ENCODE measurements around the gene ATP6V0D1.

The ATP6V0D1 gene

GRCh38 chr16:67456391-67457081 lies 24.4 kb downstream of the ATP6V0D1 start:
- Mint-ChIP-seq H3K9me3 (no peaks in the 10 kb centered on the region), H3K4me1 (peaks cover 70% of the 10 kb centered on the region), H3K4me3 (no peak overlapping the region), H3K27me3 (ENCODE audit: low read depth, poor library complexity) (peaks cover 3% of the 10 kb centered on the region), H3K27ac (peak overlapping the region; percentile 84), H3K36me3 (ENCODE audit: low read depth) (no peaks in the 10 kb centered on the region)
- TF ChIP-seq, protein P1, sequence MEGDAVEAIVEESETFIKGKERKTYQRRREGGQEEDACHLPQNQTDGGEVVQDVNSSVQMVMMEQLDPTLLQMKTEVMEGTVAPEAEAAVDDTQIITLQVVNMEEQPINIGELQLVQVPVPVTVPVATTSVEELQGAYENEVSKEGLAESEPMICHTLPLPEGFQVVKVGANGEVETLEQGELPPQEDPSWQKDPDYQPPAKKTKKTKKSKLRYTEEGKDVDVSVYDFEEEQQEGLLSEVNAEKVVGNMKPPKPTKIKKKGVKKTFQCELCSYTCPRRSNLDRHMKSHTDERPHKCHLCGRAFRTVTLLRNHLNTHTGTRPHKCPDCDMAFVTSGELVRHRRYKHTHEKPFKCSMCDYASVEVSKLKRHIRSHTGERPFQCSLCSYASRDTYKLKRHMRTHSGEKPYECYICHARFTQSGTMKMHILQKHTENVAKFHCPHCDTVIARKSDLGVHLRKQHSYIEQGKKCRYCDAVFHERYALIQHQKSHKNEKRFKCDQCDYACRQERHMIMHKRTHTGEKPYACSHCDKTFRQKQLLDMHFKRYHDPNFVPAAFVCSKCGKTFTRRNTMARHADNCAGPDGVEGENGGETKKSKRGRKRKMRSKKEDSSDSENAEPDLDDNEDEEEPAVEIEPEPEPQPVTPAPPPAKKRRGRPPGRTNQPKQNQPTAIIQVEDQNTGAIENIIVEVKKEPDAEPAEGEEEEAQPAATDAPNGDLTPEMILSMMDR (IDR thresholded peaks at IDR 0.05) = peak; percentile 20
- DNase-seq = no peak

- Mint-ChIP-seq H3K27ac (no peak overlapping the region), H3K36me3 (ENCODE audit: low read depth) (peaks cover 7% of the 10 kb centered on the region), H3K4me1 (peaks cover 80% of the 10 kb centered on the region), H3K27me3 (ENCODE audit: low read depth, poor library complexity) (peaks cover 3% of the 10 kb centered on the region), H3K9me3 (no peaks in the 10 kb centered on the region), H3K4me3 (no peak overlapping the region)
- TF ChIP-seq, protein P1 (IDR thresholded peaks at IDR 0.05) = no peak
- DNase-seq = no peak
These were observed 26.1 kb downstream of the ATP6V0D1 start for GRCh38 chr16:67454852-67455251.

GRCh38 chr16:67454104-67454503 lies 26.9 kb downstream of the ATP6V0D1 start:
- H3K4me3 Mint-ChIP-seq = peak overlapping the region; percentile 20
- no peaks in the 10 kb centered on the region for H3K9me3 Mint-ChIP-seq
- peaks cover 8% of the 10 kb centered on the region for H3K27me3 Mint-ChIP-seq (ENCODE audit: low read depth, poor library complexity)
- peaks cover 82% of the 10 kb centered on the region for H3K4me1 Mint-ChIP-seq
- DNase-seq = no peak
- TF ChIP-seq, protein P1 (IDR thresholded peaks at IDR 0.05) = no peak
- peaks cover 14% of the 10 kb centered on the region for H3K36me3 Mint-ChIP-seq (ENCODE audit: low read depth)
- H3K27ac Mint-ChIP-seq = peak overlapping the region; percentile 92

GRCh38 chr16:67451704-67452435 lies 29.1 kb downstream of the ATP6V0D1 start:
- Mint-ChIP-seq H3K4me1 (peaks cover 62% of the 10 kb centered on the region), H3K9me3 (no peaks in the 10 kb centered on the region), H3K27ac (no peak overlapping the region), H3K36me3 (ENCODE audit: low read depth) (peaks cover 15% of the 10 kb centered on the region), H3K4me3 (no peak overlapping the region), H3K27me3 (ENCODE audit: low read depth, poor library complexity) (peaks cover 7% of the 10 kb centered on the region)
- TF ChIP-seq, protein P1 (IDR thresholded peaks at IDR 0.05) = no peak
- no peak for DNase-seq

GRCh38 chr16:67451061-67451703 lies 29.8 kb downstream of the ATP6V0D1 start:
- no peak for DNase-seq
- Mint-ChIP-seq H3K4me3 (no peak overlapping the region), H3K36me3 (ENCODE audit: low read depth) (peaks cover 21% of the 10 kb centered on the region), H3K27ac (peak overlapping the region; percentile 6), H3K27me3 (ENCODE audit: low read depth, poor library complexity) (peaks cover 5% of the 10 kb centered on the region), H3K9me3 (no peaks in the 10 kb centered on the region), H3K4me1 (peaks cover 62% of the 10 kb centered on the region)
- TF ChIP-seq, protein P1 (IDR thresholded peaks at IDR 0.05) = no peak

Measured in nephron progenitor cell (in vitro differentiated cells).